ENCODE measurements around the gene RPL11. TPM values are rescaled to one million over a fixed set of nuclear protein-coding genes. Genes with fewer than 3 reads are reported as not detected.

RPL11 gene
- total and polyA plus RNA-seq, 2 of the 4 experiments (the other 2 are of a cell fraction): 452 to 1,692 TPM

- ATAC-seq (ENCODE audit: low read depth) (peak; percentile 74; the same call in 1 of the 2 replicates), DNase-seq (peak; percentile 50)
- 0 out of 2 replicates have a peak overlapping the region, but pooled peaks have one; percentile 10 for H3K14ac ChIP-seq (replicated peaks; ENCODE audit: low read depth, low read length)
- no peak overlapping the region for H2AK5ac ChIP-seq (ENCODE audit: low read depth, low read length)
- no peak overlapping the region for H3K56ac ChIP-seq (ENCODE audit: extremely low read depth, insufficient read depth, low read length)
- peaks cover 23 to 70% of the 10 kb centered on the region in 2 experiments for H3K79me1 ChIP-seq (ENCODE audit: low read depth in 1 of 2, low read length in 2 of 2)
- H2BK15ac ChIP-seq (ENCODE audit: low read depth, low read length): no peak overlapping the region
- peak overlapping the region; percentile 65 for H2AK9ac ChIP-seq (replicated peaks; ENCODE audit: low read depth, low read length, poor library complexity)
- no peak overlapping the region for H3K27ac ChIP-seq (ENCODE audit: insufficient read depth, low read length)
- 61% methylated on average over 2 of the region's 3 CpGs; no CpG with 5 or more reads in 1 of the 2 experiments for WGBS, 2 experiments (ENCODE audit: extremely low coverage in 2 of 2, insufficient read length in 1 of 2)
- no peak overlapping the region for H3K4me3 ChIP-seq (ENCODE audit: insufficient read depth, low read depth, low read length)
- H2BK5ac ChIP-seq (ENCODE audit: low read depth, low read length, poor library complexity, severe bottlenecking): no peak overlapping the region
- H2BK20ac ChIP-seq (ENCODE audit: low read depth, low read length): no peak overlapping the region
- no peak overlapping the region for H4K91ac ChIP-seq (ENCODE audit: insufficient read depth, low read depth, low read length)
- no peak overlapping the region for H2AFZ ChIP-seq (replicated peaks; ENCODE audit: low read length, poor library complexity)
- peaks cover 54% of the 10 kb centered on the region for H4K20me1 ChIP-seq (ENCODE audit: insufficient read depth, low read length)
- no peak overlapping the region for H3K4ac ChIP-seq (ENCODE audit: low read depth, low read length)
- BruUV-seq (replicated peaks): no TSS peak
- in situ Hi-C loops (cut with MboI; ENCODE audit: low sequenced_read_pairs): no loop called here
- no peak overlapping the region for H3K9ac ChIP-seq (ENCODE audit: low read depth, low read length)
- peaks cover 26% of the 10 kb centered on the region for H3K9me1 ChIP-seq (ENCODE audit: insufficient read depth, low read length)
- H4K5ac ChIP-seq (ENCODE audit: low read depth, low read length): no peak overlapping the region
- ChIA-PET CTCF (no interaction called here), POLR2A (ENCODE audit: unreplicated experiment) (no interaction called here)
- H3K4me2 ChIP-seq (ENCODE audit: low read depth, low read length): no peak overlapping the region
- H3K4me1 ChIP-seq (ENCODE audit: control insufficient read depth, insufficient read depth, low read length): peaks cover 8% of the 10 kb centered on the region
- TF ChIP-seq USF2 (IDR thresholded peaks at IDR 0.05; ENCODE audit: low read depth, low read length) (no peak), CTCF (conservative IDR thresholded peaks at IDR 0.05; ENCODE audit: low read depth, low read length) (peak; percentile 50)
- no peaks in the 10 kb centered on the region for H3K9me3 ChIP-seq (ENCODE audit: control insufficient read depth, insufficient read depth, low read length)
- no peak overlapping the region for H2BK120ac ChIP-seq (ENCODE audit: low read depth, low read length)
- no peak overlapping the region for H3K23ac ChIP-seq (ENCODE audit: low read depth, low read length)
- no peaks in the 10 kb centered on the region for H3K27me3 ChIP-seq (ENCODE audit: control insufficient read depth, insufficient read depth, low read length)
- dilution Hi-C loops (cut with HindIII; ENCODE audit: low sequenced_read_pairs, unreplicated experiment): no loop called here
- H3K36me3 ChIP-seq (ENCODE audit: control insufficient read depth, insufficient read depth, low read length): 0 out of 2 replicates have a peak, but pooled peaks cover 4% of the 10 kb centered on the region
- H3K18ac ChIP-seq (ENCODE audit: low read depth, low read length): no peak overlapping the region
- no peak overlapping the region for H4K8ac ChIP-seq (ENCODE audit: low read depth in 2 of 2, low read length in 2 of 2)
- intact Hi-C loops (cut with micrococcal nuclease): no loop called here
Measured at GRCh38 chr1:23718482-23718881, 26.9 kb downstream of the RPL11 start.
